HG03064 (cell line): ENCODE results near the gene AP3B2.

ENCODE experiments used
- ATAC-seq: cut with Tn5 transposase; IDR thresholded peaks from one replicate; pipeline ENCODE4 v1.9.1; 2021; ENCODE audit warnings: low read depth; ENCODE audit not compliant: unreplicated experiment

Gene AP3B2

DNA sequence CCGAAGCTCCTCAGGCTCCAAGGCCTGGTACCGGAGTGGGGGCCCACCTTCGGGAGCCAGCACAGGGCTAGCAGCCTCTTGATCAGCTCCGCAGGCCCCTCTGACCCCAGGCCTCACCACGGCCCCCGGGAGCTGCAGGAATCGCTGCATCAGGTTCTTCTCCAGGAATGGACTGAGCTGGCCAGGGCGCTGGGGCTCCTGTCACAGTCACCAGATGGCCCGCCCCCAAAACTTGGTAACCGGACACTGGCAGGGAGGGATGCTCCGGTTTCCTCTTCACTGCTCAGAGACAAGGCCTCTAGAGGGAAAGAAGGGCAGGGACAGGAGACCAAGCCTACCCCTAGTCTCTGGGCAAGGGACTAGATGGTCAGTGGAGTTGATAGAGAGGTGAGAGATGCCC is 9.9 kb downstream of the AP3B2 start:
- ATAC-seq: no peak

DNA sequence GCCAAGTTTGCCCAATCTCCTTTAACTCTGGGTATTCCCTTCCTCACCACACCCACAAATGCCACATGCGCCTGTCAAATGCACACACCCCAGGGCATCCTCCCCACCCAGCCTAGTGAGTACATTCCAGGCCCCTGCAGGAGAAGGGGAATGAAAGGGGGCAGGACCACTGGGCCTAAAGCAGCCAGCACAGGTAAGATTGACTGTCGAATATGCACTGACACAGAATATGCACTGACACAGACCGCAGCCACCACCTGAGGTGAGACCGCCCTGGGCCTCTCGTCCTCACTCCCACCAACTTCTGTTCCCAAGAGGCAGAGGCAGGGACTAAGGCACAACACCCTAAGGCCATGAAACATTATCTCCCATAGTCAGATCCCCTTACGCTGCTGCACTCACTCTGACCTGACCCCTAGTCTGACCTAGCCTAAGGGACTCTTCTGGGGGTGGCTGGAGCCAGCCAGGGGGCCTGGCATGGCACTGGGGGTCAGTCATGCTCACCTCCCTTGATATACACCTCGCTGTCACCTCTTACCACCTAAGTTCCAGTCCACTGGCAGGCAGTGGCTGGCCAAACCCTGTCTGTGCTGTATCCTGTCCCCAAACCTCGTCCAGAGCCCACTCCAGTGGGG is 10.8 kb downstream of the AP3B2 start:
- no peak for ATAC-seq

DNA sequence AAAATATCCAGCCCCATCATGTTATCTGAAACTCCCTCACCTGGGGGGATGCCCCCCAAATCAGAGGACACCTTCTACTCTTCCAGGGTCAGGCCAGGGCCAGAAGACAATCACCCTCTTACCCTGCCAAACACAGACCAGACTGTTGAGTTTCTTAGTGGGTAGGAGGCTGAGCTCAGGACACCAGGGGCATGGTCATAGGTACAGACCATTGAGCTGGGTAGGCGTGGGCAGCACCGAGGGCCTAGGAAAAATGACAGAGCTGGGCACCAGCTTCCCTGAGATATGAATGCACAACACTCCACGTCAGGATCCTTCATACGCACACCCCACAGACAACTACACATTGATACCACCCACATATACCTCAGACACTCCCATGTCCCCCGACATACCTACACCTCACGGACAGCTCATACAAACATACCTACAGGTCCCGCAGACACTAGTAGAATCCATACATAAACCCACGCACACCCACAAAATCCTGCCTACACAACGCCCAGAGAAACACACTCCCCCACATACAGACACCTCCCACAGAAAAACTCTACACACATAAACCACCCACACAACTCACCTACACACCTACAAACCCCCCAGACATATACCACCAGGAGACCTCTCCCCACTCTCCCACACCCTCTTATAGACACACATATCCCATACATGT is 11.8 kb downstream of the AP3B2 start:
- no peak for ATAC-seq

DNA sequence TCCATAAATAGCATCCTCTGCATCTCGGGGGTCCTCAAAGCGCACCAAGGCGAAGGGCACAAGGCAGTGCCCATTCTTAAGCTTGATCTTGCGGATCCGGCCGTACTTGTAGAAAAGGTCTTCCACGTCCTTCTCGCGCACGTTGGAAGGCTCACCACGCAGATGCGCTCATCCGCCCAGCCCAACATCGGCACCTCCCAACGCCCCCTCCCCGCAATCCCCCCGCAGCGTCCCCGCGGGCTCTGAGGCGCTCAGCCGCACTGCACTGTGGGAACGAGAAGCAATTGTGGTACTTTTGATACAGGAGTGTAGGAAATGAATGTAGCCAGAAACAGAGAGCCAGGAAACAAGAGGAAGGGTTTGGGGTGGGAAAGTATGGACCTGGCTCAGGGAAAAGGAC is 17.5 kb downstream of the AP3B2 start:
- ATAC-seq: no peak

DNA sequence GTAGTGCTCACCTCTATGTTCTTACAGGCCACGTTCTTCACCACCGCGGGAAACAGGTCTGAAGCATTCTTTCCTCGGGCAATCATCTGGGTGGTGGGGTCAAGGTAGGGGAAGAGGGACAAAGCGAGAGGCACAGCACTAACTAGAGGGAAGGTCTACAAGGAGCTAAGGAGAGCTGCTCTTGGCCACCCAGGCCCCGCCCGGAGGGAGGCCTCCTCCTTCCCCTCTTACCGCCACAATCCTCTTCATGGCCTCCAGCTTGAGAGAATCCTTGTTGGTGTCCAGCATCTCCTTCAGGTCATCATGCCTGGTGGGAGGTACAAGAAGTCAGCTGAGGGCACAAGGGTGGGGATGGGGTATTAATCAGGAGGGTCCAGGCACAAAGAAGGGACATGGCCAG is 20.5 kb downstream of the AP3B2 start:
- no peak for ATAC-seq

DNA sequence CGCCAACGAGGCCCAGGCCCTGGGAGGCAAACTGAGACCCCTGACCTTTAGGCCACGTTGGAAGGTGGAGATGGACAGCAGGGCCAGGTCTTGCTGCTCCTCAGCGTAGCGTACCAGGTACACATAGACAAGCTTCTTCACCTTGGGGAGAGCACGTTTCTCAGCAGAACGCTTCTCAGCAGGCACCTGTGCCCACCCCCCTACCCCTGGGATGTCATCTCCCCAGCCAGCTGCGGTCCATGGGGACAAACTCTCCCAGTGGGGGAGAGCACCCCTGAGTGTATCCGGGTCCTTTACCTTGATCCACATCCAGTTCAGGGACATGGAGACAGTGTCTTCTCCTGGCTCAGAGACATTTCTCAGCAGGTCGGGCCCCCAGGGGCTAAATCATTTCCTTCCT is 21.0 kb downstream of the AP3B2 start:
- no peak for ATAC-seq

DNA sequence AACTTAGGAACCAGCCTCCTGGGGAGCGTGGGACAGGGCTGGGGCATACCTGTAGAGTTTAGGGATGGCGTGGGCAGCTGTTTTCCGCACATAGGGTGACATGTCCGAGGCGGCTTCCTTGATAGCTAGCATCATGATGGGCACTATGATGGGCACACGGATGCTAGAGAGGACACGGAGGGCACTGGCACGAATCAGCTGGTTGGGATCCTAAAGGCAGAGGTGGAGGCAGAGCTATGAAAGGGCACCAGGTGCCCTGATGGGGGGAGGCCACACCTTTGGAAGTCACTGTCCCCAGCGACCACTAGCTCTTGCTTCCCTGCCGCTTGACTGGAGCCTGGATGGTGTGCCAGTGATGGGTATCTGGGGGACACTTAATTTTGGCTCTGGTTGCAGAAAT is 28.3 kb downstream of the AP3B2 start:
- ATAC-seq: no peak

DNA sequence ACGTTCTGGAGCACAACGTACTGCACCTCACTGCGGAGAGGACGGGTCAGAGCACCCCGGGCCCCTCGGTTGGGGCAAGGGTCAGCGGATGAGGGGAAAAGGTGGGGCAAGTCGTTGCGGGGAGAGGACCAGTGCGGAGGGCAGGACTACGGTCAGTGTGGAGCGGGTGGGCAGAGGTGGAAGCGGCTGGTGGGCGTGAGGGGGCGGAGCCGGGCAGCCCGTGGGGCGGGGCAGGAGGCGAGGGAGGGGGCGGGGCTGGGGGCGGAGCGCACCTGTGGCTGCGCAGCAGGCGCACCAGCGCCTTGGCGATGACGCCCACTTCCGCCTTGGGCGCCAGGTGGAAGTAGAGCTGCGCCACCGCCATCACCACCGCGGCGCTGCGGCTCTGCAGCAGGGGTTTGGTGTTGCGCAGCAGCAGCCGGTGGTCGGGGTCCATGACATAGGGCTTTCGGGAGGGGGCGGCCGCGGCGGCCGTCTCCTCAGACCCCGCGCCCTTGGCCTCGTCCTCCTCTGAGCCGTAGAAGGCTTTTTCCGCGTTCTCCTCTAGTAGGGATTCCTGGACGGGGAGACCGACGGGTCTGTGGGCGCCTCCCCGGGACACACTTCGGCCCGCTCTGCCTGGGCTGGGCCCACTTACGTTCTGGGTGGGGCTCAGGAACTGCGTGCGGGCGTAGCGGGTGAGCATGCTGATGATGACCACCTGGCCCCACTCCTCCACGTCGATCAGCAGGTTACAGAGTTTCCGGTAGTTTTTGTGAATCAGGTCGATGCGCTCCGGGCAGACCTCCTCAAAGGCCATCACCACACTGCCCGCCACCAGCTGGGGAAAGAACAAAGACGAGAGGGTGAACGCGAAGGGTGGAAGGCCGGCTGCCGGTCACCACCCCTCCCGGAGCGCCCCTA is 29.2 kb downstream of the AP3B2 start:
- peak; percentile 84 for ATAC-seq

DNA sequence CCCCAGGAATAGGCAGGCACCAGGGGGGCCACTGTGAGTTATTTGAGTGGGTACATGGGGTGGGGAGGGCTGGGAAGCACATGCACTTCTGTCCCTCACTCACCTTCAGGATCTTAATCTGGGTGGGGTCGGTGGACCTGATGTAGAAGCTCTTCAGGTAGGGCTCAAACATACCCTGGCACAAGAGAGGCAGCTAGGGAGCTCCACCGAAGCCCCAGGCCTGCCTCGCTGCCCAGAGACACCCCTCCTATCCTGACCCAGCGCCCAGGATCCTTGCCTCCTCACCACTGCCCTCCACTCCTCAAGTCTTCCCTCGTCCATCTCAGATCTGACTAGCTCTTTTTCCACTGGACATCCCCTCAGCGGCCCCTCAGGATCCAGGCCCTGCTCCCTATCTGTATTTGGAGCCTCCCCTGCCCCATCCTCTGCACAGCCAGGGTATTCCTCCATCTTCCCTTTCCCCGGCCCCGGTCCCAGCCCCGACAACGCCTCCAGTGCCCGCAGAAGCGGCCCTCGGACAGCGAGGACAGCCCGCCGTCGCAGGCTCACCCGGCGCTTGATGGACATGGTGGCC is 30.0 kb downstream of the AP3B2 start:
- ATAC-seq: no peak

DNA sequence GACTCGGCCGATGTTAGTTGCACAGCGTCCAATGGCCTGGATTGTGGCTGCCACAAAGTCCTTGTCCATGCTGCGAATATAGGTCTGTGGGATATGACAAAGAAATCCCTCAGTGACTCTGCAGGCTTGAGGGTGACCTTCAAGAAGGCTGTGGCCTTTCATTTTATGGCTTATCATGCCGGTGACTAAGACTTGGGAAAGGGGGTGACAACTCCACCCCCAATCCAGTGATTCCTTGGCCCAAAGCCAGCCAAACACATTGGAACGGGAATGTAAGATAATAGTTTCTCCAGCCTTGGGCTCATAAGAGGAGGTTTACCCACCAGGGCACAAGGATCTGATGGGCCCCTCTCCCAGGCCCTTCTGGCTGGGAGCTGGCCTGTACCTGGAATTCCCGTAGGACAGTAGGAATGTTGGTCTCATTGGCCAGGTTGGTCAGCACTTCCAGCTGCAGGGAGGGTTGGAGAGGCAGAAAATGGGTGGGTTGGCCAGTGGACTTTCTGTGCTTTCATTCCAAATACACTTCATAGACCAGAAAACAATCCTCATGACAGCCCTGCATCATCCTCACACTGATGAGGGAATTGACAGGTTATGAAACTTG is 31.9 kb downstream of the AP3B2 start:
- ATAC-seq: no peak

DNA sequence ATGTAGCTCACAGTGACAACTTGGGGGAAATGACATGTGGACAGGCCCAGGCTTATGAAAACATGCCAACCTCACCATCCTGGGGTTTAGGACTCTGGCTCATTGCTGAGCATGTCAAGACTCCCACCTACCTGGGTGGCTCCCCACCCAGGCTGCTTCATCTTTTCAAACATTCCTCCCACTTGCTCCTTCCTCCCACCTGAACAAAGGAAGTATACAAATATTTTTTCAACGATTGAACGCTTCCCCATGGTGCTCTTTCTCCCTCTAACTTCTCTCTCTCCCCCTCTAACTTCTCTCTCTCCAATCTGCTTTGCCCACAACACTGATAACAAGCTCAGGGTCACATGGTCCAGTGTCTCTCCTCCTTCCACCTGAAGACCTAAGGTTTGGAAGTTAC is 34.8 kb downstream of the AP3B2 start:
- no peak for ATAC-seq

DNA sequence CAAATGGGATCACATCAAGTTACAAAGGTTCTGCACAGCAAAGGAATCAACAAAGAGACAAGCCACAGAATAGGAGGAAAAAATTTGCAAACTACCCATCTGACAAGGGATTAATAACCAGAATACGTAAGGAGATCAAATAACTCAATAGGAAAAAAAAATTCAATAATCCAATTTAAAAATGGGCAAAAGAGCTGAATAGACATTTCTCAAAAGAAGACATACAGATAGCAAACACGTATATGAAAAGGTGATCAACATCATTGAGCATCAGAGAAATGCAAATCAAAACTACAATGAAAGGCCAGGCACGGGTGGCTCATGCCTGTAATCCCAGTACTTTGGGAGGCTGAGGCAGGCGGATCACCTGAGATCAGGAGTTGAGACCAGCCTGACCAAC is 39.0 kb downstream of the AP3B2 start:
- no peak for ATAC-seq

DNA sequence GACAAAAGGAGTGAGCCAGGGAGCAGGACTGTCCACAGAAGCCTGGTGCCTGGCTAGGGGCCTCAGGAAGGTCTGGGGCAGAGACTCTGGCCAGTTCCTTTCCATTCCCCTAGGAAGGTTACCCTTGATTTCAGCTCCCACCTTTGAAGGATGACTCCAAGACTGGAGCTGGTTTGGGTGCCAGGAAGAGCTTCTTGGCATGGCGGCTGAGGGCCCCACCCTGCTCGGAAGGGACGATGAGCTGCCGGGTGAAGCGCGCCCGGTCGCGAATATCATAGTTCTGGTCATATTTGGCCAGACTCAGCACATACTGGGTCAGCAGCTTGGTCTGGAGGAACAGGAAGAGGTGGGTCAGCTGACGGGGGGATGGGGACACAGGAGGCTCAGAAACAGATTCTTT is 43.1 kb downstream of the AP3B2 start:
- ATAC-seq: no peak

DNA sequence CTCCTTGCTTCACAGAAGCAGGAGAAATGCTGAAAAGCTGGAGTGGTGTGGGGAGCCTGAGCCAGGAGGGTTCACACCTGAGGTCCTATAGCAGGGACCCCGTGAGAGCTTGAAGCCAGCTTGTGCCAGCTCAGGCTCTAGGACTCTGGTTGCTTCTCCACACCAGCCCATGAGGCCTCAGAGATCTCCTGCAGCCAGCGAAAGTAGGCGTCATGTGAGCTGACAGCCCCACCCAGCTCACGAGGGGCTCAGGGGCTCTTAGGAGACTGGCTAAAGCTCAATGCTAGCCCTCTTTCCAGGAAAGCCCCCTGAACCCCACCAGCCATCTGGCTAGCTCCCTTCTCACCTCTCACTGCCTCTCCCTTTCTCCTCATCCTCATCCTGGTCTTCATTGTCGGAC is 45.7 kb downstream of the AP3B2 start:
- no peak for ATAC-seq

DNA sequence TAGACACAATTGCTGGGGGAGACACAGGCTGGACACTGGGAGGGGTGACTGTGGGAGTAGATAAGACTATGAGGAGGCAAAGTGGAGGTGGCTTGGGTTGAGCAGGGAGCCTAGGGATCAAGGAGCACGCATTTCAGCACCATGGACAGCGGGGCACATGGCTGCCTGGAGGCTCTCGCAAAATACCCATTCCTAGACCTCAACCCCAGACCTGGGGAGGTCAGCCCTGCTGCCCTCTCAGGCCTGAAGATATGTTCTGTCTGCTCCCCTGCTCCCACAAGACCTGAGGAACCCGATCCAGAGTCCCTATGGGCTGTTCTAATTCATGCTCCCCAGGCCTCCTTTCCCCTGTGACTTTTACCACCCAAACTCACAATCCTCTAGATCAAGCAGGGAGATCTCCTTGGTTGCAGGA is 46.5 kb downstream of the AP3B2 start:
- ATAC-seq: no peak

DNA sequence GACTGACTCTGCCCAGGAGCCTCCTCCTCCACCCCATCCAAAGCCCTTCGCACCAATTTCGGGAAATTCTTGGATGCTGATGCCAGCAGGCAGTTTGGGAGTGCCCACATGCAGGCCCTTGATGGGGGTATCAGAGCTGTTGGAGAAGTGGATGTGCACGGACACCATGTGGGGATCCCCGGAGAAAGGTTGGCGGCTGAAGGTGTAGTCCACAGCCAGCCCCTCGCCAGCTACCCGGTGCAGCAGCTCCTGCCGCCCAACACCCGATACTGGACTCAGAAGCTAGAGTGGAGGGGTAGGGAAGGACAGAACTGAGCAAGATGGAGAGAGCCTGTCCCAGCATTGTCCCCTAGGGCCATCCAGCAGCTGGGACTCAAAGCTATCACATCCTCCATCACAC is 47.0 kb downstream of the AP3B2 start:
- ATAC-seq: no peak

DNA sequence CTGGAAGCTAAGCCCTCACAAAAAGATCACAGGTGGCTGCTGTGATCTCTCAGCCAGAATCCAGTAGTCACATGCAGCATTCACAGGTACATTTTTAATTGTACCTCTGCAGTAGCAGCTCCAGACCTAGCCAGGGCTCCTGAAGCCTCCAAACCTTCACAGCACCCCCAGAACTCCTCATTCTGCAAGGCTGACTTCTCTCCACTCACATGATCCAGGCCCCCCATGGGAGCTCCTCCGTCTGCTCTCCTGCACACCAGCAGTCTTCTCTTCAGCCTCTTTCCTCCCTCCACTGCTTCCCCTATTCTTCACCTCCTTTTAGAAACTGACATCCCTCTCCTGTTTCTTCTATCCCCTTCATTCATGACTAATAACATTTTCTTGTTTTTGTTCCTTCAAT is 49.3 kb downstream of the AP3B2 start:
- ATAC-seq: no peak

DNA sequence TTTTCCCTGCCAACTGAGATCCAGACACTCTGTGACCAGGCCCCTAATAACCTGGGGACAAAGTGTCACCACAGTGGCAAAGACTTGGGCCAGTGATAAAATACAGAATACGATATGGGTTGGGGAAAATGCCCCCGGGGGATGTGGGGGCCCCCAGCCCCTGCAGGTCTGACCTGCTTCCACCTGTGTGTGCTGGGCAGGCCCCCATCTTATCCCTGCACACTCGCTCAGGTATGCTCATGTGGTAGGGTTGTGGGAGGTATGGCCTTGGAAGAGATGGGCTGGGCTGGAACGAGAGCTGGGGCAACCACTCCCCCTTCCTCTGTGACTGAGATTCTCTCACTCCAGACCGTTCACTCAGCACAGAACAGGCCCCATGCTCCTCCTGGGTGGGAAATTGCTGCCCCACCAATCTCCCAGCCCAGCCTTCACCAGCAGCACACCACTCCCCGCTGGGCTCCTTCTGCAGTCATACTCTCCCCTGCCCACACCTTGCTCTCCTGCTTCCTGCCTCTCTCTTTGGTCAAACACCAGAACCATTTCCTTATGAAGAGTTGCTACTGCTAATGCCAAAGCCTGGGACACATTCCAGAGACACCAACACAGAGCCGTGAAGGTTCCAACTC is 52.9 kb downstream of the AP3B2 start:
- ATAC-seq: no peak

DNA sequence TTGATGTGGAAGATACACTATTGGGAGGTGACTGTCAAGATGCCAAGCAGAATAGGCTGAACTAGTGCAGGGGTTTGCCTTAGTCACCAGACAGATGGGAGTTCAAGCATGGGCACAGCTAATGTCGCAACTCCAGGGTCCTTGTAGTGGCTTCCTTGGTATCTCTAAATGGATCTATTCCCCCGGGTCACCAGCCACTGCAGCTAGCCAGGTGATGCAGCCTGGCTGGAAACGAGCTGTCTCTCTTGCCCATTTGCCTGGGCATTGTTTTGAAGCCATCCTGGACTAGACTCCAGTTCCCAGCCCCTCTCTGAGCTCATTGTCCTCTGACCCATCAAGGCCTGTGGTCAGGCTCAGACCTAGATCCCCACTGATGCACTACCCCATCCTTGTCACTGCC is 54.1 kb downstream of the AP3B2 start:
- no peak for ATAC-seq

DNA sequence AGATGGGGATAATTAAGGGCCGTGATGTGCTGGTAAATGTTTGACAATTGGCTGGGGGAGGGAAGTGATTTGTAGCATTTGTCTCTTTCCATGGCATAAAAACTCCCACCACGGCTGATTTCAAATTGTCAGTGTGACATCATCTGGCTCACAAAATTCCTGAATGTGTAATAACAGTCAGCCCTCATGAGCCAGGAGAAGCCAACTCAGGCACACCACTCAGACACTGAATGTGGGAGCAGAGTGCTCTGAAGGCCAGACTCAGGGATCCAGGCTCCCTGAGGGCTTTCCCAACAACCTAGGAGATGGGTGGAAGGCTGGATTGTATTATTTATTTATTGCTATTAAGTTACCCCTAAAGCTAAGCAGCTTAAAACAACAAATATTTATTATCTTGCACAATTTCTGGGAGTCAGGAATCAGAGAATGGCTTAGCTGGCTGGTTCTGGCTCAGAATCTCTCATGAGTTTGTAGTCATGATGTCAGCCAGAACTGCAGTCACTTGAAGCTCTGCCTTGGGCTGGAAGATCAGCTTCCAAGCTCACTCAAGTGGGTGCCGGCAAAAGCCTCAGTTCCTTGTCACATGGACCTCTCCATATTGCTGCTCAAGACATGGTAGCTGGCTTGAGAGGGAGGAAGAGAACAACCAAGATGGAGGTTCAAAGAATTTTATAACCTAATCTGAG is 56.0 kb downstream of the AP3B2 start:
- no peak for ATAC-seq
